ENCODE data around the gene JOSD1. TPM values are rescaled to one million over a fixed set of nuclear protein-coding genes. Genes with fewer than 3 reads are reported as not detected.

The JOSD1 gene
- total RNA-seq, 1 experiment from 2014 or later, result 19.2 TPM

DNA sequence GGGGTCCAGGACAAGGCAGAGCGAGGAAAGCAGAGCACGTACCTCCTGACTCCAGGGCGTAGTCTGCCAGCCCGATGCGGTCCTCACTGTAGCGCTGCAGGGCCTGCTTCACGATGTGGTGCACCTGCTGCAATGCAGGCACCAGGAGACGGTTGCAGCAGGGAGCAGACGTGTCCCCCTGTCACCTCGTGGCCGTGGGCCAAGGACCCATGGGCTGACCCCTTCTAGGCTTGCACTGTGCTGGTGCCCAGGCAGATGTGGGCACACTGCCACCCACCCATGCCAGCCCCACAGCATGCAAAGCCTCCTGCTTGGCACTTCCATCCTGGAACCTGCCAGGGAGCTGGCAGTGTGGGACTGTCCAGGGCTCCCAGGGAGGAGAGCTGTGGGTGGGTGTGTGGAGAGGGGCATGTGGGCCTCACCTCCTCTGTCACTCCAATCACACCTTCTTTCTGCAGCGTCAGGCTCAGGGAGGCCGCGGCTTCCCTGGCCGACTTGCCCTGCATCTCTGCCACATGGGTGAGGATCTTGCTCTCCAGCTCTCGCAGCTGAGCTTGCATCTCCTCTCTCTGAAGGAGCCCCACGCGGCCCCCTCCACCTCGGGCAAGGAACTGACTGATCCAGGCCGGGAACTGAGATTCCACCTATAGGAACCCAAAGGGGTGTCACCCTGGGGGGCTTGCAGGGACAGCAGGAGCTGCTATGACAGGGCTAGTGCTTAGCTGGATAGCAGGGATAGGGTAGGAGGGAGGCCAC, 38.7 kb upstream of the JOSD1 start:
- H2AFZ ChIP-seq (ENCODE audit: low read length), result no peak overlapping the region
- DNase-seq, result no peak
- H3K27me3 Mint-ChIP-seq (ENCODE audit: low read depth), result no peaks in the 10 kb centered on the region; the same call in 1 of the 2 replicates
- no peak overlapping the region for H2BK15ac ChIP-seq (ENCODE audit: low read depth, low read length)
- H2AK5ac ChIP-seq (ENCODE audit: insufficient read length, low read length), result no peak overlapping the region
- H3T11ph ChIP-seq (ENCODE audit: low read length), result no peak overlapping the region
- H3K27me3 ChIP-seq (ENCODE audit: insufficient read depth, low read length), result no peaks in the 10 kb centered on the region
- no peaks in the 10 kb centered on the region for H3K4me1 ChIP-seq (ENCODE audit: insufficient read depth, low read length)
- no peak overlapping the region for H3K4me3 Mint-ChIP-seq
- no peak overlapping the region for H2BK20ac ChIP-seq (ENCODE audit: low read depth, low read length, poor library complexity, severe bottlenecking)
- no peaks in the 10 kb centered on the region for H3K79me2 ChIP-seq (ENCODE audit: insufficient read depth, low read length)
- WGBS (ENCODE audit: extremely low coverage, insufficient read length, low lambda C conversion rate), result no CpG with 5 or more reads among the region's 20 CpGs
- H3K36me3 Mint-ChIP-seq (ENCODE audit: insufficient read depth in 1 of 3, low read depth in 3 of 3), result peaks cover 10 to 60% (median 26%) of the 10 kb centered on the region in 3 experiments
- H3K27ac ChIP-seq (ENCODE audit: insufficient read length, low read depth, low read length), result no peak overlapping the region
- no peak overlapping the region for H3K56ac ChIP-seq (ENCODE audit: insufficient read length, low read depth, low read length)
- H4K20me1 ChIP-seq (ENCODE audit: control insufficient read depth, insufficient read depth, insufficient read length), result no peaks in the 10 kb centered on the region
- no peaks in the 10 kb centered on the region for H3K23me2 ChIP-seq (ENCODE audit: insufficient read length, low read depth, low read length, poor library complexity, severe bottlenecking)
- H3K18ac ChIP-seq (ENCODE audit: insufficient read length, low read depth, low read length), result no peak overlapping the region
- no peaks in the 10 kb centered on the region for H3K79me1 ChIP-seq (ENCODE audit: insufficient read depth, low read depth, low read length, poor library complexity, severe bottlenecking)
- no peak overlapping the region for H4K91ac ChIP-seq (ENCODE audit: insufficient read length, low read depth, low read length)
- H3K9me3 ChIP-seq (ENCODE audit: control insufficient read depth, low read depth, low read length), result no peaks in the 10 kb centered on the region
- no peak overlapping the region for H3K9ac ChIP-seq (ENCODE audit: extremely low read depth, insufficient read length, low read length)
- H3K14ac ChIP-seq (ENCODE audit: insufficient read depth, low read length), result no peak overlapping the region
- no peak overlapping the region for H4K8ac ChIP-seq (replicated peaks; ENCODE audit: insufficient read length, low read depth, low read length)
- H2BK5ac ChIP-seq (ENCODE audit: insufficient read length, low read length), result no peak overlapping the region
- H3K27ac Mint-ChIP-seq, result no peak overlapping the region; a peak in 1 of 7 replicates
- H2BK120ac ChIP-seq (ENCODE audit: low read depth, low read length, poor library complexity, severe bottlenecking), result no peak overlapping the region
- no peak overlapping the region for H3K4ac ChIP-seq (ENCODE audit: low read depth, low read length)
- H3K4me1 Mint-ChIP-seq, result 0 out of 4 replicates have a peak, but pooled peaks cover 0 to 3% of the 10 kb centered on the region in 2 experiments
- no peaks in the 10 kb centered on the region for H3K9me3 Mint-ChIP-seq
- TF ChIP-seq, protein P1, sequence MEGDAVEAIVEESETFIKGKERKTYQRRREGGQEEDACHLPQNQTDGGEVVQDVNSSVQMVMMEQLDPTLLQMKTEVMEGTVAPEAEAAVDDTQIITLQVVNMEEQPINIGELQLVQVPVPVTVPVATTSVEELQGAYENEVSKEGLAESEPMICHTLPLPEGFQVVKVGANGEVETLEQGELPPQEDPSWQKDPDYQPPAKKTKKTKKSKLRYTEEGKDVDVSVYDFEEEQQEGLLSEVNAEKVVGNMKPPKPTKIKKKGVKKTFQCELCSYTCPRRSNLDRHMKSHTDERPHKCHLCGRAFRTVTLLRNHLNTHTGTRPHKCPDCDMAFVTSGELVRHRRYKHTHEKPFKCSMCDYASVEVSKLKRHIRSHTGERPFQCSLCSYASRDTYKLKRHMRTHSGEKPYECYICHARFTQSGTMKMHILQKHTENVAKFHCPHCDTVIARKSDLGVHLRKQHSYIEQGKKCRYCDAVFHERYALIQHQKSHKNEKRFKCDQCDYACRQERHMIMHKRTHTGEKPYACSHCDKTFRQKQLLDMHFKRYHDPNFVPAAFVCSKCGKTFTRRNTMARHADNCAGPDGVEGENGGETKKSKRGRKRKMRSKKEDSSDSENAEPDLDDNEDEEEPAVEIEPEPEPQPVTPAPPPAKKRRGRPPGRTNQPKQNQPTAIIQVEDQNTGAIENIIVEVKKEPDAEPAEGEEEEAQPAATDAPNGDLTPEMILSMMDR (conservative IDR thresholded peaks at IDR 0.05), result no peak
- H4K5ac ChIP-seq (ENCODE audit: insufficient read length, low read depth, low read length), result no peak overlapping the region
- no peak overlapping the region for H3K4me2 ChIP-seq (ENCODE audit: insufficient read depth, insufficient read length, low read length)
- no peak overlapping the region for H3K23ac ChIP-seq (ENCODE audit: insufficient read length, low read depth, low read length)
- no peak overlapping the region for H2BK12ac ChIP-seq (ENCODE audit: insufficient read length, low read depth, low read length)
